Measurements from ENCODE around the gene GZMM.

GRCh38 chr19:498977-499623, 44.8 kb upstream of the GZMM start:
- TF ChIP-seq GATA2 (IDR thresholded peaks at IDR 0.05; ENCODE audit: low read depth, low read length) (no peak), GATA3 (IDR thresholded peaks at IDR 0.05; ENCODE audit: low read depth, low read length) (no peak)
